Activated CD4-positive, alpha-beta T cell treated with anti-CD3 and anti-CD28 coated beads, Interleukin-2, amount 10 ng/mL, durations not matched to agents 7 days and 5 days (primary cell): ENCODE data around the gene SNRNP40. TPM values are rescaled to one million over a fixed set of nuclear protein-coding genes. Genes with fewer than 3 reads are reported as not detected.
"Not testable (repeated sequence)": the region's sequence is repeated elsewhere in the genome, so short reads cannot be mapped to it uniquely, and the experiment has no call there.

Experiments
- CTCF ChIA-PET: fragments of 350-600 bp; sonication (Branson Sonifier 250); formaldehyde crosslinking; loops from one replicate; lab custom pipeline; 2021; ENCODE audit warnings: antibody characterized with exemption; lab: Charles Lee
- POLR2A ChIA-PET: fragments of 350-600 bp; sonication (Branson Sonifier 250); formaldehyde crosslinking; loops from one replicate; lab custom pipeline; 2021; ENCODE audit warnings: antibody characterized with exemption; lab: Charles Lee
- DNase-seq: peaks from one replicate; pipeline ENCODE4 v3.0.0-alpha.2; 2020
- H3K27ac Mint-ChIP-seq: one replicate; pipeline ENCODE4 v1.8.0; 2021; ENCODE audit warnings: mild to moderate bottlenecking, moderate library complexity, mixed read lengths
- H3K27me3 Mint-ChIP-seq: one replicate; pipeline ENCODE4 v1.8.0; 2021; ENCODE audit warnings: mixed read lengths
- H3K36me3 Mint-ChIP-seq: one replicate; pipeline ENCODE4 v1.8.0; 2021; ENCODE audit warnings: low read depth, mixed read lengths
- H3K4me1 Mint-ChIP-seq: one replicate; pipeline ENCODE4 v1.8.0; 2021; ENCODE audit warnings: mixed read lengths
- H3K4me3 Mint-ChIP-seq: one replicate; pipeline ENCODE4 v1.8.0; 2021; ENCODE audit warnings: mild to moderate bottlenecking, moderate library complexity, mixed read lengths
- H3K9me3 Mint-ChIP-seq: one replicate; pipeline ENCODE4 v1.8.0; 2021; ENCODE audit warnings: mixed read lengths
- total RNA-seq, 2 experiments: library from RNA; stranded (reverse); gene quantifications; one replicate each; pipeline ENCODE4 v1.2.3, GENCODE V29; 2021

The SNRNP40 gene
- total RNA-seq, 2 experiments from 2014 or later = 90.3 to 106 TPM

DNA sequence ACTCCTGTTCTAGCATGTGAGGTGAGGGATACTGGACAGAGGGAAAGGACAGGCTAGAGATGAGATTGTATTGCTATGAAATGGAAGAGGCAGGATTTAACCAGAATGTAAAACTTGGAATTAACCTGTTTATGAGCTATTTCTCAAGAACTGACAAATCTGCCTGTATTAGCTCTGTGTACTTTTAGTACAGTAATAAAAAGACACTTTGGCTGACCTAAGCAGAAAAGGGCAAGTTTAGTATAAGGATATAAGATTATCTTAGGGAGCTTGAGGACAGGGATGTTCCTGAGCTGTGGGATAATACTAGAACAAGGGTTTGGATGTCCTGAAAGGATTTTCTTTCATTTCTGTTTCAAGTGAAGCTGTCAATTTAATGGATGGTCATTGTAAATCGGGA is 11.4 kb upstream of the SNRNP40 start:
- peaks cover 23% of the 10 kb centered on the region for H3K36me3 Mint-ChIP-seq
- no peak overlapping the region for H3K4me3 Mint-ChIP-seq
- POLR2A ChIA-PET = interaction anchor here (0.6 kb wide), 1 partner anchor 20 kb away, joined by 3 read pairs; no protein-coding TSS in a partner anchor
- peaks cover 8% of the 10 kb centered on the region for H3K4me1 Mint-ChIP-seq
- no peak overlapping the region for H3K27ac Mint-ChIP-seq
- no peaks in the 10 kb centered on the region for H3K27me3 Mint-ChIP-seq
- CTCF ChIA-PET = no interaction called here
- no peak for DNase-seq
- H3K9me3 Mint-ChIP-seq = no peaks in the 10 kb centered on the region

DNA sequence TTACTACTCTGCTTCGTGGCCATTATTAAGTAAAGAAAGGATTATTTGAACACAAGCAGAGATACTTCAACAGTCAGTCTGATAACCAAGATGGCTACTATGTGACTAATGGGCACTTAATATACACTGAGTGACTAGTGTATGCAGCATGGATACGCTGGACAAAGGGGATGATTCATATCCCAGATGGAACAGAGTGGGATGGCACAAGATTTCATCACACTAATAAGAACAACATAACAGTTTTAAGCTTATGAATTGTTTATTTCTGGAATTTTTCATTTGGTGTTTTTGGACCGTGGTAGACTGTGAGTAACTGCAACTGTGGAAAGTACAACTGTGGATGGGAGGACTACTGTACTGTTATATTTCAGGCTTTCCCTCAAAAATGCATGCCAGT is 9.7 kb upstream of the SNRNP40 start:
- no peak overlapping the region for H3K27ac Mint-ChIP-seq
- peaks cover 14% of the 10 kb centered on the region for H3K36me3 Mint-ChIP-seq
- H3K9me3 Mint-ChIP-seq = no peaks in the 10 kb centered on the region
- no peak overlapping the region for H3K4me3 Mint-ChIP-seq
- no peak for DNase-seq
- ChIA-PET POLR2A (no interaction called here), CTCF (no interaction called here)
- no peaks in the 10 kb centered on the region for H3K27me3 Mint-ChIP-seq
- H3K4me1 Mint-ChIP-seq = peaks cover 8% of the 10 kb centered on the region

DNA sequence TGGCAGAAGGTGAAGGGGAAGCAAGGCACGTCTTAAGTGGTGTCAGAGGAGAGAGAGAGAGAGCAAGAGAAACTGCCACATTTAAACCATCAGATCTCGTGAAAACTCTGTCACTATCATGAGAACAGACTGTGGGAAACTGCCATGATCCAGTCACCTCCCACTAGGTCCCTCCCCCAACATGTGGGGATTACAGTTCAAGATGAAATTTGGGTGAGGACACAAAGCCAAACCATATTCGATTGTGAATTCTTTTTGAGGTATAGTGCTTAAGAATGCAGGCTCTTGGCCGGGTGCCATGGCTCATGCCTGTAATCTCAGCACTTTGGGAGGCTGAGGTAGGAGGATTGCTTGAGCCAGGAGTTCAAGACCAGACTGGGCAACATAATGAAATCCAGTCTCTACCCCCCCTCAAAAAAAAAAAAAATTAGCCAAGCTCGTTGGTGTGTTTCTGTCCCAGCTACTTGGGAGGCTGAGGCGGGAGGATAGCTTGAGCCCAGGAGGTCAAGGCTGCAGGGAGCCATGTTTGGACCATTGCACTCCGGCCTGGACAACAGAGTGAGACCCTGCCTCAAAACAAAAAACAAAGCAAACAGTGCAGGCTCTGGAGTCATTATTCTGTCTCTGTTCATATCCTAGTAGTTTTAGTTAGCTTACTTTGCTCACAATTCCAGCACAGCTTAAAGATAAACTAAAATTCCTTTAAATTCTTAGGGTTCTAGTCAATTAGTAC is 6.3 kb upstream of the SNRNP40 start:
- ChIA-PET CTCF (interaction anchor here (0.5 to 0.6 kb wide), 2 partner anchors 71 to 1272 kb away, joined by 3 to 4 read pairs; no protein-coding TSS in a partner anchor), POLR2A (no interaction called here)
- no peaks in the 10 kb centered on the region for H3K9me3 Mint-ChIP-seq
- H3K4me3 Mint-ChIP-seq = no peak overlapping the region
- H3K27ac Mint-ChIP-seq = no peak overlapping the region
- no peak for DNase-seq
- peaks cover 19% of the 10 kb centered on the region for H3K4me1 Mint-ChIP-seq
- peaks cover 5% of the 10 kb centered on the region for H3K36me3 Mint-ChIP-seq
- H3K27me3 Mint-ChIP-seq = no peaks in the 10 kb centered on the region

- Mint-ChIP-seq H3K27me3 (no peaks in the 10 kb centered on the region), H3K4me3 (no peak overlapping the region), H3K27ac (no peak overlapping the region), H3K4me1 (peaks cover 24% of the 10 kb centered on the region), H3K9me3 (no peaks in the 10 kb centered on the region), H3K36me3 (peaks cover 5% of the 10 kb centered on the region)
- ChIA-PET POLR2A (no interaction called here), CTCF (no interaction called here)
- no peak for DNase-seq
Measured at GRCh38 chr1:31300193-31300592, 3.6 kb upstream of the SNRNP40 start.

DNA sequence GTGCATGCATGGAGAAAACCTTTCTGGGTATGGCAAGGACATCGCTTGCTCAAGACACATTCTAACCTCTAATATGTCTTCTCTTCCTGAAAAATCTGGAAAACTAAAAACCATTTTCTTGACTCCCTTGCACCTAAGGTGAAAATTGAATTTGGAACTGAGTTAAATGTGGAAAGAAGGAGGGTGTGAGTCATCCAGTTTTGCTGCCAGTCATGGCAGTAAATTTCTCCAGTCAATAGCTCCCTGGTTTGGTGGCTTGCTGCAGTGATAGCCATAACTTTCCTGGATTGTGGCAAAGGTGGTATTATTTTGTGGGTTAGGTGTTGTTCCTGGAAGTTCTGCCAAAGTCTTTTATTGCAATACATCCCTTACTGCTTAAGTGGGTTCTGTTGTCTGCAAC is 2.8 kb upstream of the SNRNP40 start:
- Mint-ChIP-seq H3K4me1 (peaks cover 29% of the 10 kb centered on the region), H3K27ac (no peak overlapping the region), H3K36me3 (peaks cover 9% of the 10 kb centered on the region), H3K27me3 (no peaks in the 10 kb centered on the region), H3K4me3 (no peak overlapping the region), H3K9me3 (no peaks in the 10 kb centered on the region)
- ChIA-PET POLR2A (no interaction called here), CTCF (no interaction called here)
- DNase-seq = no peak

- peaks cover 20% of the 10 kb centered on the region for H3K36me3 Mint-ChIP-seq
- no peaks in the 10 kb centered on the region for H3K9me3 Mint-ChIP-seq
- no peaks in the 10 kb centered on the region for H3K27me3 Mint-ChIP-seq
- ChIA-PET POLR2A (interaction anchor here (0.6 to 0.7 kb wide), 3 partner anchors 428 to 1346 kb away, joined by 3 to 4 read pairs (median 4); no protein-coding TSS in a partner anchor), CTCF (interaction anchor here (0.6 to 1.4 kb wide), 3 partner anchors 10 to 135 kb away, joined by 3 to 5 read pairs (median 3); no protein-coding TSS in a partner anchor)
- H3K4me1 Mint-ChIP-seq = peaks cover 37% of the 10 kb centered on the region
- no peak overlapping the region for H3K4me3 Mint-ChIP-seq
- DNase-seq = peak; percentile 6
- H3K27ac Mint-ChIP-seq = no peak overlapping the region
Measured at GRCh38 chr1:31297277-31298247, 974 bp upstream of the SNRNP40 start.

GRCh38 chr1:31295874-31296485 is 608 bp downstream of the SNRNP40 start:
- peaks cover 31% of the 10 kb centered on the region for H3K36me3 Mint-ChIP-seq
- POLR2A ChIA-PET = no interaction called here
- no peaks in the 10 kb centered on the region for H3K9me3 Mint-ChIP-seq
- no peak for DNase-seq
- no peaks in the 10 kb centered on the region for H3K27me3 Mint-ChIP-seq
- no peak overlapping the region for H3K27ac Mint-ChIP-seq
- CTCF ChIA-PET = interaction anchor here (0.6 to 1.4 kb wide), 2 partner anchors 8 to 16 kb away, joined by 3 read pairs; no protein-coding TSS in a partner anchor
- no peak overlapping the region for H3K4me3 Mint-ChIP-seq
- H3K4me1 Mint-ChIP-seq = peaks cover 37% of the 10 kb centered on the region

- no peak for DNase-seq
- no peak overlapping the region for H3K4me3 Mint-ChIP-seq
- no peaks in the 10 kb centered on the region for H3K27me3 Mint-ChIP-seq
- CTCF ChIA-PET = interaction anchor here (0.6 to 1.1 kb wide), 2 partner anchors 18 to 116 kb away, joined by 3 to 8 read pairs; no protein-coding TSS in a partner anchor
- POLR2A ChIA-PET = no interaction called here
- H3K27ac Mint-ChIP-seq = no peak overlapping the region
- H3K4me1 Mint-ChIP-seq = peaks cover 9% of the 10 kb centered on the region
- peaks cover 49% of the 10 kb centered on the region for H3K36me3 Mint-ChIP-seq
- no peaks in the 10 kb centered on the region for H3K9me3 Mint-ChIP-seq
Measured at GRCh38 chr1:31289021-31289420, 7.6 kb downstream of the SNRNP40 start.

- CTCF ChIA-PET = interaction anchor here (1.1 to 1.2 kb wide), 2 partner anchors 9 to 10 kb away, joined by 3 to 5 read pairs; partner anchors contain the start of genes SNRNP40 and ZCCHC17
- H3K27me3 Mint-ChIP-seq, POLR2A ChIA-PET: not testable (repeated sequence)
Measured at GRCh38 chr1:31287791-31288190, 8.8 kb downstream of the SNRNP40 start.

DNA sequence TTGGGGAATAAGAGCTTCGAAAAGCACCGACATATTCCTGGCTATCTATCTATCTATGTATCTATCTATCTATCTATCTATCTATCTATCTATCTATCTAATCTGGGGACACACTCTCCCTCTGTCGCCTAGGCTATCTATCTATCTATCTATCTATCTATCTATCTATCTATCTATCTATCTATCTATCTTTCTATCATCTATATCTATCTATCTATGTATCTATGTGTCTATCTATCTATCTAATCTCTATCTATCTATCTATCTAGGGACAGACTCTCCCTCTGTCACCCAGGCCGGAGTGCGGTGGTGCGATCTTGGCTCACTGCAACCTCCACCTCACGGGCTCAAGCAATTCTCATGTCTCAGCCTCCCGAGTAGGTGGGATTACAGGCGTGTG is 14.2 kb downstream of the SNRNP40 start:
- H3K4me3 Mint-ChIP-seq, H3K27ac Mint-ChIP-seq, H3K4me1 Mint-ChIP-seq, POLR2A ChIA-PET, CTCF ChIA-PET, H3K9me3 Mint-ChIP-seq, DNase-seq, H3K27me3 Mint-ChIP-seq: not testable (repeated sequence)
- H3K36me3 Mint-ChIP-seq = peaks cover 46% of the 10 kb centered on the region

More at GRCh38 chr1:31287791-31288190, 8.8 kb downstream of the SNRNP40 start:
- H3K4me1 Mint-ChIP-seq, DNase-seq, H3K27ac Mint-ChIP-seq, H3K9me3 Mint-ChIP-seq, H3K4me3 Mint-ChIP-seq: not testable (repeated sequence)
- peaks cover 44% of the 10 kb centered on the region for H3K36me3 Mint-ChIP-seq

- ChIA-PET CTCF (interaction anchor here (0.6 kb wide), 2 partner anchors 270 to 732 kb away, joined by 3 read pairs; no protein-coding TSS in a partner anchor), POLR2A (no interaction called here)
- no peaks in the 10 kb centered on the region for H3K9me3 Mint-ChIP-seq
- H3K4me1 Mint-ChIP-seq = peaks cover 3% of the 10 kb centered on the region
- H3K27ac Mint-ChIP-seq = no peak overlapping the region
- DNase-seq = no peak
- H3K36me3 Mint-ChIP-seq = peaks cover 42% of the 10 kb centered on the region
- H3K4me3 Mint-ChIP-seq = no peak overlapping the region
- no peaks in the 10 kb centered on the region for H3K27me3 Mint-ChIP-seq
Measured at GRCh38 chr1:31273619-31274018, 23.0 kb downstream of the SNRNP40 start.

DNA sequence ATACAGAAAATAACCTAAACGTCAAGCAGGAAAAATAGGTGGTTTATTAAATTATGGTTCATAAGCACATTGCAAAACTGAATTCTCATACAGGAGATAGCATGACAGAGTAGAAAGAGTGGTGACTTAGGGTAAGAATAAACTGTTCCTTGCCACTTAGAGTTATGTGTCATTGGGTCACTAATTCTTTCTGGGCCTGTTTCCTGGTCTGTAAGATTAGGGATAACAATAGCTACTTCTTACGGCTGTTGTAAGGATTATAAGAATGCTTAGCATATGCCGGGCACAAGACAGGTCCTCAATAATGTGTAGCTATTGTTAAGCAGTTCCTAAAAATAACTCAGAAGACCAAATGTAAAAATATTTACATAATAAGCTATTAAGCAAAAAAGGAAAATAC is 24.2 kb downstream of the SNRNP40 start:
- DNase-seq = no peak
- Mint-ChIP-seq H3K4me3 (no peak overlapping the region), H3K27me3 (no peaks in the 10 kb centered on the region), H3K4me1 (peaks cover 3% of the 10 kb centered on the region), H3K9me3 (no peaks in the 10 kb centered on the region), H3K36me3 (peaks cover 45% of the 10 kb centered on the region), H3K27ac (no peak overlapping the region)
- POLR2A ChIA-PET = no interaction called here
- CTCF ChIA-PET = no interaction called here
